GM18505 (cell line): ENCODE measurements around the gene DDA1.
A peak's percentile ranks its signal among the peaks of the same experiment; 100 is the strongest.
"Not testable (repeated sequence)": the region's sequence is repeated elsewhere in the genome, so short reads cannot be mapped to it uniquely, and the experiment has no call there.

ENCODE experiments used
- ATAC-seq: cut with Tn5 transposase; IDR thresholded peaks from one replicate; pipeline ENCODE4 v1.9.1; 2021; ENCODE audit not compliant: unreplicated experiment
- POLR2A ChIP-seq: IDR thresholded peaks from 4 replicates; pipeline ENCODE4 v1.6.1; 2011; ENCODE audit warnings: borderline replicate concordance; ENCODE audit not compliant: insufficient read depth, insufficient read length; ENCODE audit errors: extremely low read depth

Gene DDA1

GRCh38 chr19:17279436-17279835 lies 29.9 kb upstream of the DDA1 start:
- ATAC-seq, result no peak
- no peak for TF ChIP-seq POLR2A

- ATAC-seq, result no peak
- peak; percentile 57 for TF ChIP-seq POLR2A
Measured at GRCh38 chr19:17281391-17282304, 27.7 kb upstream of the DDA1 start, which contains the start of gene ANKLE1. Gene ANKLE1 (plus strand): TSS chr19:17281901. CDS start chr19:17281921, 20 bp downstream.

- TF ChIP-seq POLR2A, result peak; percentile 34
Measured at GRCh38 chr19:17282488-17283125, 26.8 kb upstream of the DDA1 start.

GRCh38 chr19:17283504-17283996 lies 25.8 kb upstream of the DDA1 start:
- no peak for TF ChIP-seq POLR2A
- no peak for ATAC-seq

More at GRCh38 chr19:17282488-17283125, 26.8 kb upstream of the DDA1 start:
- no peak for ATAC-seq

- no peak for ATAC-seq
- no peak for TF ChIP-seq POLR2A
Measured at GRCh38 chr19:17285415-17286135, 23.8 kb upstream of the DDA1 start.

GRCh38 chr19:17286263-17286662 lies 23.1 kb upstream of the DDA1 start:
- TF ChIP-seq POLR2A, result no peak
- no peak for ATAC-seq

- TF ChIP-seq POLR2A, result no peak
- ATAC-seq, result no peak
Measured at GRCh38 chr19:17286752-17287151, 22.6 kb upstream of the DDA1 start.

GRCh38 chr19:17289489-17289888 lies 19.9 kb upstream of the DDA1 start:
- no peak for ATAC-seq

GRCh38 chr19:17292301-17293074 lies 16.9 kb upstream of the DDA1 start:
- ATAC-seq, result peak; percentile 75
- peak; percentile 52 for TF ChIP-seq POLR2A

More at GRCh38 chr19:17289489-17289888, 19.9 kb upstream of the DDA1 start:
- no peak for TF ChIP-seq POLR2A

- no peak for TF ChIP-seq POLR2A
- no peak for ATAC-seq
Measured at GRCh38 chr19:17293605-17294004, 15.8 kb upstream of the DDA1 start.

- TF ChIP-seq POLR2A, result no peak
- no peak for ATAC-seq
Measured at GRCh38 chr19:17294051-17294891, 15.1 kb upstream of the DDA1 start.

GRCh38 chr19:17295551-17295950 lies 13.8 kb upstream of the DDA1 start:
- not testable (repeated sequence) for ATAC-seq
